ENCODE measurements around the gene ZCCHC3.

ZCCHC3 gene

GRCh38 chr20:270517-270916 lies 26.9 kb upstream of the ZCCHC3 start:
- H3K4me3 ChIP-seq (ENCODE audit: low read length): no peak overlapping the region
- peaks cover 22% of the 10 kb centered on the region for H3K27me3 ChIP-seq (ENCODE audit: insufficient read depth, low read length)
- H3K9ac ChIP-seq (ENCODE audit: low read depth, low read length): no peak overlapping the region
- H3K27ac ChIP-seq (ENCODE audit: low read length): no peak overlapping the region
- no peaks in the 10 kb centered on the region for H3K9me3 ChIP-seq (ENCODE audit: insufficient read depth, low read depth, low read length)
- H3K4me1 ChIP-seq (ENCODE audit: insufficient read depth, low read length): no peaks in the 10 kb centered on the region; the same call in 1 of the 2 replicates
- H3K36me3 ChIP-seq (ENCODE audit: insufficient read depth, low read depth, low read length): peaks cover 3% of the 10 kb centered on the region; the same call in 1 of the 2 replicates

GRCh38 chr20:271069-271468 lies 26.3 kb upstream of the ZCCHC3 start:
- Histone ChIP-seq H3K9me3 (ENCODE audit: insufficient read depth, low read depth, low read length) (no peaks in the 10 kb centered on the region), H3K4me3 (ENCODE audit: low read length) (no peak overlapping the region), H3K4me1 (ENCODE audit: insufficient read depth, low read length) (no peaks in the 10 kb centered on the region; the same call in 1 of the 2 replicates), H3K27me3 (ENCODE audit: insufficient read depth, low read length) (peaks cover 16% of the 10 kb centered on the region), H3K36me3 (ENCODE audit: insufficient read depth, low read depth, low read length) (peaks cover 8% of the 10 kb centered on the region), H3K9ac (ENCODE audit: low read depth, low read length) (no peak overlapping the region), H3K27ac (ENCODE audit: low read length) (no peak overlapping the region)

DNA sequence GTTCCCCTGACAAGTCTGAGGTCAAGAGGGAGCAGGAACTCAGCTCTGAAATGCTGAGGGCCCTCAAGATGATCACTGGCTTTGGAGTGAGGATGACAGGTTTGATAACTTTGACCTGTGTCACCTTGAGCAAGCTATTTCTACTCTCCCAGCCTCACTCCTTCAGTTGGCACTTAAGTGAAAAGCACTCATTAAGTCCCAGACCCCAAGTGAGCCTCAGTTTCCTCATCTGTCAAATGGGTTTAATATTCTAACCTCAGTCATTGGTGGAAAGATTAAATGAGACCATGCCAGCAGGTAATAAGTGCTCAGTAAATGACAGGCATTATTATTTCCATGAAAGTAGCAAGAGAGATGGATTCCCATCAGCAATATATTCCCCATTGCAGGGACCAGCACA lies 25.8 kb upstream of the ZCCHC3 start:
- Histone ChIP-seq H3K36me3 (ENCODE audit: insufficient read depth, low read depth, low read length) (peaks cover 13% of the 10 kb centered on the region), H3K4me3 (ENCODE audit: low read length) (no peak overlapping the region), H3K27me3 (ENCODE audit: insufficient read depth, low read length) (peaks cover 12% of the 10 kb centered on the region), H3K27ac (ENCODE audit: low read length) (no peak overlapping the region), H3K9me3 (ENCODE audit: insufficient read depth, low read depth, low read length) (no peaks in the 10 kb centered on the region), H3K9ac (ENCODE audit: low read depth, low read length) (no peak overlapping the region), H3K4me1 (ENCODE audit: insufficient read depth, low read length) (no peaks in the 10 kb centered on the region; the same call in 1 of the 2 replicates)

- Histone ChIP-seq H3K27ac (ENCODE audit: low read length) (no peak overlapping the region), H3K9me3 (ENCODE audit: insufficient read depth, low read depth, low read length) (no peaks in the 10 kb centered on the region)
Measured at GRCh38 chr20:272718-273117, 24.7 kb upstream of the ZCCHC3 start.

DNA sequence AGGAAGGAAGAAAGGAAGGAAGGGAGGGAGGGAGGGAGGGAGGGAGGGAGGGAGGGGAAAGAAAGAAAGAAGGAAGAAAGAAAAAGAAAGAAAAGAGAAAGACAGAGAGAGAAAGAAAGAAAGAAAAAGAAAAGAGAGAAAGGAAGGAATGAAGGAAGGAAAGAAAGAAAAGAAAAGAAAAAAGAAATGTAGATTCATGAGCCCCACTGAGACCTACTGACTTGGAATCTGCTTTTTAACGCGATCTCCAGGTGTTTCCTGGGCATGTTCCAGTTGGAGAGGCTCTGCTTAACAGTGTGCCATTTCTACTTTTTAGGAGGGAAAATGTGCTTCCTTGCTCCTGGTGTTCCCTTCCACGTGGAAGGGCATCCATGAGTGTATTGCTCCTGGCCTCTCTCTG lies 23.5 kb upstream of the ZCCHC3 start:
- Histone ChIP-seq H3K9me3 (ENCODE audit: insufficient read depth, low read depth, low read length) (no peaks in the 10 kb centered on the region), H3K4me1 (ENCODE audit: insufficient read depth, low read length) (no peaks in the 10 kb centered on the region), H3K27ac (ENCODE audit: low read length) (no peak overlapping the region), H3K4me3 (ENCODE audit: low read length) (no peak overlapping the region), H3K27me3 (ENCODE audit: insufficient read depth, low read length) (no peaks in the 10 kb centered on the region), H3K36me3 (ENCODE audit: insufficient read depth, low read depth, low read length) (peaks cover 30% of the 10 kb centered on the region), H3K9ac (ENCODE audit: low read depth, low read length) (no peak overlapping the region)

More at GRCh38 chr20:272718-273117, 24.7 kb upstream of the ZCCHC3 start:
- no peak overlapping the region for H3K4me3 ChIP-seq (ENCODE audit: low read length)
- peaks cover 4% of the 10 kb centered on the region; the same call in 1 of the 2 replicates for H3K27me3 ChIP-seq (ENCODE audit: insufficient read depth, low read length)
- no peaks in the 10 kb centered on the region for H3K4me1 ChIP-seq (ENCODE audit: insufficient read depth, low read length)
- no peak overlapping the region for H3K9ac ChIP-seq (ENCODE audit: low read depth, low read length)
- H3K36me3 ChIP-seq (ENCODE audit: insufficient read depth, low read depth, low read length): peaks cover 24% of the 10 kb centered on the region

- Histone ChIP-seq H3K27me3 (ENCODE audit: insufficient read depth, low read length) (no peaks in the 10 kb centered on the region), H3K36me3 (ENCODE audit: insufficient read depth, low read depth, low read length) (peaks cover 34% of the 10 kb centered on the region), H3K4me1 (ENCODE audit: insufficient read depth, low read length) (no peaks in the 10 kb centered on the region), H3K9ac (ENCODE audit: low read depth, low read length) (no peak overlapping the region), H3K9me3 (ENCODE audit: insufficient read depth, low read depth, low read length) (no peaks in the 10 kb centered on the region), H3K4me3 (ENCODE audit: low read length) (no peak overlapping the region), H3K27ac (ENCODE audit: low read length) (no peak overlapping the region)
Measured at GRCh38 chr20:275791-276190, 21.6 kb upstream of the ZCCHC3 start.

DNA sequence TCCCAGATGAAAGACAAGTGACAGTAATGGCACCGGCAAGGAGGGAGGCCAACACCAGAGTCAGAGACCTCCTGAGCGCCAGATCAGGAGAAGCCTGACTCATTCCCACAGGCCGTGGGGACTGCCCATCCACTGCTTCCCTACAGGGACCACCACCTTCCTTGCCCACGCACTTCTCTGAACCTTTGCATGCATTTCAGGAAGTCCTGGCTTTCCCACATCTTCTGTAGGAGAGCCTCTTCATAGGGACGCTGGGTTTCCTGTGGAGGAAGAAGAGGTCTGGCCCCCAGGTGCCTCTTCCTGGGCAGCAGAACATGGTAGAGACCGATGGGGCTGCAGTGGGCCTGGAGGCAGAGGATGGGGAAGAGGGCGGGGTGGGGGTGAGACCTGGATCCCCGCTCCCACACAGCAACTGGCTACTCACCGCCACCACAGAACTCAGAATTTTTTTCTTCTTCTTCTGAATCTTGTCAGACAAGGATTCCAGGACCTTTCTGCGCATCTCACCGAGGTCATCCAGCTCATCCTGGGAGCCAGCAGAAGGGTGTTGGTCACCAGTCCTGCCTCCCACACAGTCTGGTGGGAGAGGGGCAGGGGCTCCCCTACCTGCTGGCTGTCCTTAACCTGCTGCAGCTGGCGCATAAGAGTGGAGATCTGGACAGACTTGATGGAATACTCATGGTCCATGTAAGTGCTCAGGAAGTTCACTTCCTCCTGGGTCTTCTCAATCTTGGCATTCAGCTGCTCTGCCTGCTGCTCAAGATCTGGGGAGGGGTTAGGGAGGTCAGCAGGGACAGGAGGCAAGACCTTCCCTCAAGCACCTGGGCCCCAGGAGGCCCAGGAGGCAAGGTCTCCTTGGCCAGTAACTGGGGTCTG lies 20.5 kb upstream of the ZCCHC3 start:
- H3K4me3 ChIP-seq (ENCODE audit: low read length): no peak overlapping the region
- H3K27me3 ChIP-seq (ENCODE audit: insufficient read depth, low read length): peaks cover 7% of the 10 kb centered on the region; the same call in 1 of the 2 replicates
- no peak overlapping the region for H3K9ac ChIP-seq (ENCODE audit: low read depth, low read length)
- H3K9me3 ChIP-seq (ENCODE audit: insufficient read depth, low read depth, low read length): no peaks in the 10 kb centered on the region
- H3K4me1 ChIP-seq (ENCODE audit: insufficient read depth, low read length): no peaks in the 10 kb centered on the region
- H3K36me3 ChIP-seq (ENCODE audit: insufficient read depth, low read depth, low read length): peaks cover 35% of the 10 kb centered on the region
- H3K27ac ChIP-seq (ENCODE audit: low read length): no peak overlapping the region

- Histone ChIP-seq H3K9ac (ENCODE audit: low read depth, low read length) (no peak overlapping the region), H3K4me1 (ENCODE audit: insufficient read depth, low read length) (no peaks in the 10 kb centered on the region), H3K4me3 (ENCODE audit: low read length) (no peak overlapping the region), H3K9me3 (ENCODE audit: insufficient read depth, low read depth, low read length) (no peaks in the 10 kb centered on the region), H3K27ac (ENCODE audit: low read length) (no peak overlapping the region), H3K27me3 (ENCODE audit: insufficient read depth, low read length) (peaks cover 11% of the 10 kb centered on the region; the same call in 1 of the 2 replicates), H3K36me3 (ENCODE audit: insufficient read depth, low read depth, low read length) (peaks cover 35% of the 10 kb centered on the region)
Measured at GRCh38 chr20:277496-277781, 19.9 kb upstream of the ZCCHC3 start.

- peak overlapping the region; percentile 43; the same call in 1 of the 2 replicates for H3K4me3 ChIP-seq (ENCODE audit: low read length)
- no peak overlapping the region for H3K9ac ChIP-seq (ENCODE audit: low read depth, low read length)
- peaks cover 11% of the 10 kb centered on the region; the same call in 1 of the 2 replicates for H3K27me3 ChIP-seq (ENCODE audit: insufficient read depth, low read length)
- H3K9me3 ChIP-seq (ENCODE audit: insufficient read depth, low read depth, low read length): no peaks in the 10 kb centered on the region
- H3K27ac ChIP-seq (ENCODE audit: low read length): no peak overlapping the region
- H3K4me1 ChIP-seq (ENCODE audit: insufficient read depth, low read length): no peaks in the 10 kb centered on the region
- H3K36me3 ChIP-seq (ENCODE audit: insufficient read depth, low read depth, low read length): peaks cover 35% of the 10 kb centered on the region
Measured at GRCh38 chr20:278181-278580, 19.2 kb upstream of the ZCCHC3 start.

DNA sequence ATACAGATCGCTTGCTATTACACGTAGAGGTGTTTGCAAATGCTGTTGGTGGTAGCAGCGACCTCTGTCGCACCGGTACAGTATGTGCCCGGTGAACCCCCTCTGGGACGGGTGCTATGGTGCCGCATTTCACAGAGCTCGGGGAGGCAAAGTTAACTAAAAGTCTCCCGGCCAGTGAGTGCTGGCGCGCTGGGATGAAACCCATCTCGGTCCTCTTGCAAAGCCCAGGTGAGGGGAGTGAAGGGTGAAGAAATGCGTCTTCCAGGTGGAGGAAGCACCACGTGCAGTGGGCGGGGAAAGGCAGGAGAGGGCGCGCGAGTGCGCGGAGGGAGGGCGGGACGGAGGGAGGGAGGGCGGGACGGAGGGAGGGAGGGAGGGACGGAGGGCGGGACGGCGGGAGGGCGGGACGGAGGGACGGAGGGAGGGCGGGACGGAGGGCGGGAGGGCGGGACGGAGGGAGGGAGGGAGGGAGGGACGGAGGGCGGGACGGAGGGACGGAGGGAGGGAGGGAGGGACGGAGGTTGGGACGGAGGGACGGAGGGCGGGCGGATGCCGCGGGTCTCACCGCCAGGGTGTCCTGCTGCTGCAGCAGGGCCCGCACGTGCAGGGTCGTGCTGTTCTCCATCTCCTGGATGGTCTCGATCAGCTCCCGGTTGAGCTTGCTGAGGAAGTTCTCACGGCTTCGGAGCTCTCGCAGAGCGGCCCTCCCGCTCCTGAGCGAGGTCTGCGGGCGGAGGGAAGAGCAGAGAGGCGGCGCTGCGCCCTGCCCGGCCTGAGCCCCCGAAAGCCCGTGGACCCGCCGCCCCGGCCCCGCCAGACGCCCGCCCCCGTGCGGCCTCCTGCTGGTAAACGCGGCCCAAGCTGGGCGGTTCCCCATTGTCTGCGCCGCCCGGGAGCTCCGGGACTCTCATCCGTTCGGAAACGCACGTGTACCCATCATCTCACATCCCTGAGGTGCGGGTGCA lies 18.5 kb upstream of the ZCCHC3 start:
- Histone ChIP-seq H3K4me1 (ENCODE audit: insufficient read depth, low read length) (no peaks in the 10 kb centered on the region), H3K9me3 (ENCODE audit: insufficient read depth, low read depth, low read length) (no peaks in the 10 kb centered on the region), H3K36me3 (ENCODE audit: insufficient read depth, low read depth, low read length) (peaks cover 35% of the 10 kb centered on the region), H3K9ac (ENCODE audit: low read depth, low read length) (no peak overlapping the region), H3K27me3 (ENCODE audit: insufficient read depth, low read length) (peaks cover 11% of the 10 kb centered on the region; the same call in 1 of the 2 replicates), H3K27ac (ENCODE audit: low read length) (no peak overlapping the region), H3K4me3 (ENCODE audit: low read length) (peak overlapping the region; percentile 43; the same call in 1 of the 2 replicates)

DNA sequence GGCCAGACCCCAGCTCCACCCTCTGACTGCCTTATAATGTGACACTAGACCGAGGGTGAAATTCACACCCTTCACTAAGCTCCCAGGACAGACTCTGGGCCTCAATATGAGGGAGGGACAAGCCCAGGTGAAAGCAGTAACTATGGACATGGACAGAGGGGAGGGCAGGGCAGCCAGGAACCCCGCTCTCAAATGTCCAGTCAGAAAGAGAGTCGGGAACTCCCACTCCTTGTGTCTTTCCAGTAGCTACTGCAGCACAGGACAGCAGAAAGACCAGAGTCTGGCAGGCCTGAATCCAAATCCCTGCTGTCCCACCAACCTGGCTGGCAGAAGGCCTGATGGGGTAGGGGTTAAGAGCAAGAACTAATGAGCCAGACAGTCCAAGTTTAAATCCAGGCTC lies 13.2 kb upstream of the ZCCHC3 start:
- Histone ChIP-seq H3K4me3 (ENCODE audit: low read length) (no peak overlapping the region), H3K9ac (ENCODE audit: low read depth, low read length) (no peak overlapping the region), H3K27ac (ENCODE audit: low read length) (no peak overlapping the region), H3K4me1 (ENCODE audit: insufficient read depth, low read length) (no peaks in the 10 kb centered on the region), H3K27me3 (ENCODE audit: insufficient read depth, low read length) (peaks cover 11% of the 10 kb centered on the region; the same call in 1 of the 2 replicates), H3K9me3 (ENCODE audit: insufficient read depth, low read depth, low read length) (no peaks in the 10 kb centered on the region), H3K36me3 (ENCODE audit: insufficient read depth, low read depth, low read length) (peaks cover 5% of the 10 kb centered on the region; the same call in 1 of the 2 replicates)

Measured in iPS-20b (cell line).